K562 (cell line): ENCODE data around the gene ARHGAP26. TPM values are rescaled to one million over a fixed set of nuclear protein-coding genes. Genes with fewer than 3 reads are reported as not detected.
A peak's percentile ranks its signal among the peaks of the same experiment; 100 is the strongest.

Experiments used
- BCOR ChIP-seq: fragments of 450-650 bp; IDR thresholded peaks from 2 replicates; pipeline ENCODE4 v1.6.1; 2016
- SNRNP70 ChIP-seq: fragments of 200-400 bp; formaldehyde crosslinking; optimal IDR thresholded peaks from 2 replicates; pipeline ENCODE3; 2017; ENCODE audit warnings: low read depth, low read length
- TBL1XR1 ChIP-seq, 2 experiments: IDR thresholded peaks; 2 replicates each; pipeline ENCODE4 v1.6.1; 2012; ENCODE audit warnings: improper control_type of control experiment in 2 of 2, low read length in 2 of 2, mild to moderate bottlenecking in 1 of 2
- ZFX ChIP-seq: sonication (generic); formaldehyde crosslinking; IDR thresholded peaks from 2 replicates; pipeline ENCODE4 v1.8.0; 2022; ENCODE audit warnings: mild to moderate bottlenecking, missing genetic modification reagents, moderate library complexity
- polyA plus RNA-seq, 8 experiments: library from polyadenylated mRNA; depleted of rRNA in 4 of 8; stranded (reverse) in 5 of 8; unstranded in 3 of 8; fragments of >200 nt; fragmentation: Nextera tagmentation in 2 of 8; fragmentation: Illumina TruSeq in 1 of 8; extraction: Ambion mirVana in 2 of 8; extraction: Trizol in 1 of 8; gene quantifications; 2 replicates each; pipeline versions ENCODE4 v1.2.1 to v1.2.3, GENCODE V29; 2011 to 2014; ENCODE audit warnings: inconsistent platforms in 1 of 8, missing spikeins in 1 of 8
- total RNA-seq, 7 experiments: library from RNA; depleted of rRNA in 6 of 7; stranded (reverse); fragments of >200 nt in 6 of 7; fragmentation: Illumina TruSeq in 2 of 7; extraction: Trizol in 2 of 7; gene quantifications; 2 replicates each; pipeline versions ENCODE4 v1.2.1 to v1.2.3, GENCODE V29; 2011 to 2021; ENCODE audit warnings: low replicate concordance in 1 of 7
- TF ChIP-seq, protein P1 (sequence below), 2 experiments: fragments of 450-650 bp; formaldehyde crosslinking in 1 of 2; IDR thresholded peaks; 2 replicates each; pipeline versions ENCODE4 v1.4.0 to v1.6.1; 2014 to 2020; ENCODE audit warnings: mild to moderate bottlenecking in 2 of 2, borderline replicate concordance in 1 of 2, low read depth in 1 of 2
- TF ChIP-seq, protein P2 (sequence below): fragments of 200-600 bp; sonication (generic); IDR thresholded peaks from one replicate; pipeline ENCODE4 v1.6.1; 2012; ENCODE audit warnings: mild to moderate bottlenecking, low read depth, low read length, inconsistent platforms

Gene ARHGAP26
- total and polyA plus RNA-seq, 9 of the 15 experiments (the other 6 are each of a cell fraction or from before 2014, with no cell fraction given), result 0.13 to 1.1 (median 0.55) TPM

DNA sequence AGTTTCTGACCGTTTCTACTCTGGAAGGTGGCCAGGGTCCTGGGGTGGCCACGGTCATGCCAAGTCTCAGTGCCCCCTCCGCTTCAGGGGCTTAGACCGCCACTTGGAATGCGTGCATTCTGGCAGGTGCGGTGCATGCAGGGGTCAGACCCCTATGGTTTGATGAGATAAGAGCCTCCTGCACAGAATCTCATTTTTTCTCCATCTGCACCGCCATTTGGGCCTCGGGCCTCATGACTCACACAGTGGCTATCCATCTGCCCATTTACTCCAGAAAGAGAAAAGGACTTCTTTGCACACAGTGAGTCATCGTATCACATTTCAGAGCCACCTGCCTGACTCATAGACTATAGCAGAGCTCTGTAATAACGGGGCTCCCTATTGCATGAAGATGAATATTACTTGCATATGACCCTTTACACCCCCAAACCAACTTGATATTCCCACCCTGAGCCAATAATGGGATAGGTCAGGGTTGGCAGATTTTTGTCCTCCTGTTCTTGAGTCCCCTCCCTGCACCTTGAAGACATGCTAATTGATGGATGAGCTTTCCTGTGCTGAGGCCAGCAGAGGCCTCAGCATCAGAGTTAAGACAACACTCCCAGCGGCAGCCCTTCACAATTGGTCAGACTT is 475.9 kb downstream of the ARHGAP26 start (continued):
- TF ChIP-seq, protein P1, sequence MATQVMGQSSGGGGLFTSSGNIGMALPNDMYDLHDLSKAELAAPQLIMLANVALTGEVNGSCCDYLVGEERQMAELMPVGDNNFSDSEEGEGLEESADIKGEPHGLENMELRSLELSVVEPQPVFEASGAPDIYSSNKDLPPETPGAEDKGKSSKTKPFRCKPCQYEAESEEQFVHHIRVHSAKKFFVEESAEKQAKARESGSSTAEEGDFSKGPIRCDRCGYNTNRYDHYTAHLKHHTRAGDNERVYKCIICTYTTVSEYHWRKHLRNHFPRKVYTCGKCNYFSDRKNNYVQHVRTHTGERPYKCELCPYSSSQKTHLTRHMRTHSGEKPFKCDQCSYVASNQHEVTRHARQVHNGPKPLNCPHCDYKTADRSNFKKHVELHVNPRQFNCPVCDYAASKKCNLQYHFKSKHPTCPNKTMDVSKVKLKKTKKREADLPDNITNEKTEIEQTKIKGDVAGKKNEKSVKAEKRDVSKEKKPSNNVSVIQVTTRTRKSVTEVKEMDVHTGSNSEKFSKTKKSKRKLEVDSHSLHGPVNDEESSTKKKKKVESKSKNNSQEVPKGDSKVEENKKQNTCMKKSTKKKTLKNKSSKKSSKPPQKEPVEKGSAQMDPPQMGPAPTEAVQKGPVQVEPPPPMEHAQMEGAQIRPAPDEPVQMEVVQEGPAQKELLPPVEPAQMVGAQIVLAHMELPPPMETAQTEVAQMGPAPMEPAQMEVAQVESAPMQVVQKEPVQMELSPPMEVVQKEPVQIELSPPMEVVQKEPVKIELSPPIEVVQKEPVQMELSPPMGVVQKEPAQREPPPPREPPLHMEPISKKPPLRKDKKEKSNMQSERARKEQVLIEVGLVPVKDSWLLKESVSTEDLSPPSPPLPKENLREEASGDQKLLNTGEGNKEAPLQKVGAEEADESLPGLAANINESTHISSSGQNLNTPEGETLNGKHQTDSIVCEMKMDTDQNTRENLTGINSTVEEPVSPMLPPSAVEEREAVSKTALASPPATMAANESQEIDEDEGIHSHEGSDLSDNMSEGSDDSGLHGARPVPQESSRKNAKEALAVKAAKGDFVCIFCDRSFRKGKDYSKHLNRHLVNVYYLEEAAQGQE (IDR thresholded peaks at IDR 0.05; ENCODE audit: borderline replicate concordance), result no peak
- TF ChIP-seq, protein P1 (CRISPR knock-in tag; IDR thresholded peaks at IDR 0.05; ENCODE audit: low read depth), result no peak
- no peak for TF ChIP-seq BCOR
- TF ChIP-seq SNRNP70, result no peak
- TF ChIP-seq TBL1XR1 (IDR thresholded peaks at IDR 0.05; ENCODE audit: low read length in 2 of 2), result 0 out of 4 replicates have a peak, but pooled peaks of 1 of the 2 experiments have one; percentile 41
- peak; percentile 42 for TF ChIP-seq ZFX
- TF ChIP-seq, protein P2, sequence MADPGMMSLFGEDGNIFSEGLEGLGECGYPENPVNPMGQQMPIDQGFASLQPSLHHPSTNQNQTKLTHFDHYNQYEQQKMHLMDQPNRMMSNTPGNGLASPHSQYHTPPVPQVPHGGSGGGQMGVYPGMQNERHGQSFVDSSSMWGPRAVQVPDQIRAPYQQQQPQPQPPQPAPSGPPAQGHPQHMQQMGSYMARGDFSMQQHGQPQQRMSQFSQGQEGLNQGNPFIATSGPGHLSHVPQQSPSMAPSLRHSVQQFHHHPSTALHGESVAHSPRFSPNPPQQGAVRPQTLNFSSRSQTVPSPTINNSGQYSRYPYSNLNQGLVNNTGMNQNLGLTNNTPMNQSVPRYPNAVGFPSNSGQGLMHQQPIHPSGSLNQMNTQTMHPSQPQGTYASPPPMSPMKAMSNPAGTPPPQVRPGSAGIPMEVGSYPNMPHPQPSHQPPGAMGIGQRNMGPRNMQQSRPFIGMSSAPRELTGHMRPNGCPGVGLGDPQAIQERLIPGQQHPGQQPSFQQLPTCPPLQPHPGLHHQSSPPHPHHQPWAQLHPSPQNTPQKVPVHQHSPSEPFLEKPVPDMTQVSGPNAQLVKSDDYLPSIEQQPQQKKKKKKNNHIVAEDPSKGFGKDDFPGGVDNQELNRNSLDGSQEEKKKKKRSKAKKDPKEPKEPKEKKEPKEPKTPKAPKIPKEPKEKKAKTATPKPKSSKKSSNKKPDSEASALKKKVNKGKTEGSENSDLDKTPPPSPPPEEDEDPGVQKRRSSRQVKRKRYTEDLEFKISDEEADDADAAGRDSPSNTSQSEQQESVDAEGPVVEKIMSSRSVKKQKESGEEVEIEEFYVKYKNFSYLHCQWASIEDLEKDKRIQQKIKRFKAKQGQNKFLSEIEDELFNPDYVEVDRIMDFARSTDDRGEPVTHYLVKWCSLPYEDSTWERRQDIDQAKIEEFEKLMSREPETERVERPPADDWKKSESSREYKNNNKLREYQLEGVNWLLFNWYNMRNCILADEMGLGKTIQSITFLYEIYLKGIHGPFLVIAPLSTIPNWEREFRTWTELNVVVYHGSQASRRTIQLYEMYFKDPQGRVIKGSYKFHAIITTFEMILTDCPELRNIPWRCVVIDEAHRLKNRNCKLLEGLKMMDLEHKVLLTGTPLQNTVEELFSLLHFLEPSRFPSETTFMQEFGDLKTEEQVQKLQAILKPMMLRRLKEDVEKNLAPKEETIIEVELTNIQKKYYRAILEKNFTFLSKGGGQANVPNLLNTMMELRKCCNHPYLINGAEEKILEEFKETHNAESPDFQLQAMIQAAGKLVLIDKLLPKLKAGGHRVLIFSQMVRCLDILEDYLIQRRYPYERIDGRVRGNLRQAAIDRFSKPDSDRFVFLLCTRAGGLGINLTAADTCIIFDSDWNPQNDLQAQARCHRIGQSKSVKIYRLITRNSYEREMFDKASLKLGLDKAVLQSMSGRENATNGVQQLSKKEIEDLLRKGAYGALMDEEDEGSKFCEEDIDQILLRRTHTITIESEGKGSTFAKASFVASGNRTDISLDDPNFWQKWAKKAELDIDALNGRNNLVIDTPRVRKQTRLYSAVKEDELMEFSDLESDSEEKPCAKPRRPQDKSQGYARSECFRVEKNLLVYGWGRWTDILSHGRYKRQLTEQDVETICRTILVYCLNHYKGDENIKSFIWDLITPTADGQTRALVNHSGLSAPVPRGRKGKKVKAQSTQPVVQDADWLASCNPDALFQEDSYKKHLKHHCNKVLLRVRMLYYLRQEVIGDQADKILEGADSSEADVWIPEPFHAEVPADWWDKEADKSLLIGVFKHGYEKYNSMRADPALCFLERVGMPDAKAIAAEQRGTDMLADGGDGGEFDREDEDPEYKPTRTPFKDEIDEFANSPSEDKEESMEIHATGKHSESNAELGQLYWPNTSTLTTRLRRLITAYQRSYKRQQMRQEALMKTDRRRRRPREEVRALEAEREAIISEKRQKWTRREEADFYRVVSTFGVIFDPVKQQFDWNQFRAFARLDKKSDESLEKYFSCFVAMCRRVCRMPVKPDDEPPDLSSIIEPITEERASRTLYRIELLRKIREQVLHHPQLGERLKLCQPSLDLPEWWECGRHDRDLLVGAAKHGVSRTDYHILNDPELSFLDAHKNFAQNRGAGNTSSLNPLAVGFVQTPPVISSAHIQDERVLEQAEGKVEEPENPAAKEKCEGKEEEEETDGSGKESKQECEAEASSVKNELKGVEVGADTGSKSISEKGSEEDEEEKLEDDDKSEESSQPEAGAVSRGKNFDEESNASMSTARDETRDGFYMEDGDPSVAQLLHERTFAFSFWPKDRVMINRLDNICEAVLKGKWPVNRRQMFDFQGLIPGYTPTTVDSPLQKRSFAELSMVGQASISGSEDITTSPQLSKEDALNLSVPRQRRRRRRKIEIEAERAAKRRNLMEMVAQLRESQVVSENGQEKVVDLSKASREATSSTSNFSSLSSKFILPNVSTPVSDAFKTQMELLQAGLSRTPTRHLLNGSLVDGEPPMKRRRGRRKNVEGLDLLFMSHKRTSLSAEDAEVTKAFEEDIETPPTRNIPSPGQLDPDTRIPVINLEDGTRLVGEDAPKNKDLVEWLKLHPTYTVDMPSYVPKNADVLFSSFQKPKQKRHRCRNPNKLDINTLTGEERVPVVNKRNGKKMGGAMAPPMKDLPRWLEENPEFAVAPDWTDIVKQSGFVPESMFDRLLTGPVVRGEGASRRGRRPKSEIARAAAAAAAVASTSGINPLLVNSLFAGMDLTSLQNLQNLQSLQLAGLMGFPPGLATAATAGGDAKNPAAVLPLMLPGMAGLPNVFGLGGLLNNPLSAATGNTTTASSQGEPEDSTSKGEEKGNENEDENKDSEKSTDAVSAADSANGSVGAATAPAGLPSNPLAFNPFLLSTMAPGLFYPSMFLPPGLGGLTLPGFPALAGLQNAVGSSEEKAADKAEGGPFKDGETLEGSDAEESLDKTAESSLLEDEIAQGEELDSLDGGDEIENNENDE, result no peak
